Activated CD8-positive, alpha-beta T cell treated with anti-CD3 and anti-CD28 coated beads for 36 hours (primary cell): ENCODE measurements around the gene ANAPC7. TPM values are rescaled to one million over a fixed set of nuclear protein-coding genes. Genes with fewer than 3 reads are reported as not detected.

Experiments
- ATAC-seq: fragments of 200-7000 bp; cut with Tn5 transposase; one replicate; pipeline ENCODE4 v1.10.0; 2021; ENCODE audit warnings: mild to moderate bottlenecking, moderate library complexity
- CTCF ChIA-PET: fragments of 350-600 bp; sonication (Branson Sonifier 250); formaldehyde crosslinking; loops from one replicate; lab custom pipeline; 2021; ENCODE audit warnings: antibody characterized with exemption; lab: Charles Lee
- POLR2A ChIA-PET: fragments of 350-600 bp; sonication (Branson Sonifier 250); formaldehyde crosslinking; loops from one replicate; lab custom pipeline; 2021; ENCODE audit warnings: antibody characterized with exemption; lab: Charles Lee
- DNase-seq: peaks from one replicate; pipeline ENCODE4 v3.0.0-alpha.2; 2020
- H3K27ac Mint-ChIP-seq: one replicate; pipeline ENCODE4 v1.8.0; 2021; ENCODE audit warnings: mild to moderate bottlenecking, mixed read lengths
- H3K27me3 Mint-ChIP-seq: one replicate; pipeline ENCODE4 v1.8.0; 2021; ENCODE audit warnings: mixed read lengths
- H3K36me3 Mint-ChIP-seq: one replicate; pipeline ENCODE4 v1.8.0; 2021; ENCODE audit warnings: low read depth, mixed read lengths
- H3K4me1 Mint-ChIP-seq: one replicate; pipeline ENCODE4 v1.8.0; 2021; ENCODE audit warnings: low read depth, mixed read lengths
- H3K4me3 Mint-ChIP-seq: one replicate; pipeline ENCODE4 v1.8.0; 2021; ENCODE audit warnings: mild to moderate bottlenecking, moderate library complexity, mixed read lengths
- H3K9me3 Mint-ChIP-seq: one replicate; pipeline ENCODE4 v1.8.0; 2021; ENCODE audit warnings: mixed read lengths
- CTCF ChIP-seq: fragments of 200-600 bp; IDR thresholded peaks from one replicate; pipeline ENCODE4 v1.8.0; 2022; ENCODE audit warnings: antibody characterized with exemption, mild to moderate bottlenecking
- intact Hi-C: fragments of 100-400 bp; cut with micrococcal nuclease; formaldehyde crosslinking; loops from one replicate; pipeline ENCODE4 v1.10.0; 2022
- total RNA-seq, 2 experiments: library from RNA; stranded (reverse); gene quantifications; one replicate each; pipeline ENCODE4 v1.2.3, GENCODE V29; 2021

The ANAPC7 gene
- total RNA-seq, 2 experiments from 2014 or later: 44.9 to 52.9 TPM

GRCh38 chr12:110354172-110354780, 49.2 kb downstream of the ANAPC7 start:
- DNase-seq: peak; percentile 20
- CTCF ChIA-PET: interaction anchor here (0.7 to 3.7 kb wide), 6 partner anchors 11 to 114 kb away, joined by 3 to 24 read pairs (median 4); partner anchors contain the start of genes FAM216A and GPN3

DNA sequence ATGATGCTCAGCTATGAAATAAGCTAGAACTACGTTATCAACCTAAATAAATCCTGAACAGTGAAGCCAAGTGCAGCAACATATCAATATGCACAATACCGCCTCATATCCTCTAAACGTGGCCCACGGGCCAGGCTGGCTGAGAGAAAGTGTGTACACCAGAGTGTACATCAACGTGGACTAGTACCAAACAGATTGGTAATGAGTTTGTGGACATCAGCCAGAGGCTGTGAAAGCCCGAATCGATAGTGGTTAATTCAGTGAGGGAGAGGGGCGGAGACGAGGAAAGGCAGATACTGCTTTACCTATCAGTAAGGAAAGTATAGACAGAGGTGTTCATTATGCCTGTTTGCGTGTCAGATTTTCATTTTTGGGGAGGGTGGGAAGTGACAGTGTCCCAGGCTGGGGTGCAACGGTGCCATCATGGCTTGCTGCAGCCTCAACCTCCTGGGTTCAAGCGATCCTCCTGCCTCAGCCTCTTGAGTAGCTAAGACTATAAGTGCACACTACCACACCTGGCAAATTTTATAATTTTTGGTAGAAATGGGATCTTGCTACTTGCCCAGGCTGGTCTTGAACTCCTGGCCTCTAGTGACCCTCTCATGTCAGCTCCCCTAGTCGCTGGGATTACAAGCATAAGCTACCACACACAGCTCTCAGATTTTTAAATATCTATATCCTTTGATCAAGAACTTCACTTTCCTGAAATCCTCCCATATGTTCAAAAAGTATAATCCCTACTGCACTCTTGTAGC, 50.1 kb downstream of the ANAPC7 start:
- no peak for TF ChIP-seq CTCF
- intact Hi-C loops: no loop called here
- ChIA-PET POLR2A (interaction anchor here (1.3 kb wide), 1 partner anchor 56 kb away, joined by 3 read pairs; no protein-coding TSS in a partner anchor), CTCF (interaction anchor here (0.7 to 3.7 kb wide), 7 partner anchors 12 to 249 kb away, joined by 3 to 24 read pairs (median 4); partner anchors contain the start of genes FAM216A and GPN3)
- Mint-ChIP-seq H3K36me3 (peaks cover 6% of the 10 kb centered on the region), H3K4me1 (peaks cover 34% of the 10 kb centered on the region), H3K9me3 (no peaks in the 10 kb centered on the region), H3K27ac (no peak overlapping the region), H3K4me3 (no peak overlapping the region), H3K27me3 (peaks cover 4% of the 10 kb centered on the region)
- DNase-seq (no peak), ATAC-seq (no peak)

More at GRCh38 chr12:110354172-110354780, 49.2 kb downstream of the ANAPC7 start:
- peaks cover 6% of the 10 kb centered on the region for H3K36me3 Mint-ChIP-seq
- intact Hi-C loops: loop anchor here (2.0 kb wide), 1 partner anchor 77 kb away; no protein-coding TSS in a partner anchor
- no peak for ATAC-seq
- H3K27ac Mint-ChIP-seq: no peak overlapping the region
- no peak overlapping the region for H3K4me3 Mint-ChIP-seq
- peaks cover 4% of the 10 kb centered on the region for H3K27me3 Mint-ChIP-seq
- no peaks in the 10 kb centered on the region for H3K9me3 Mint-ChIP-seq
- peaks cover 25% of the 10 kb centered on the region for H3K4me1 Mint-ChIP-seq
- no peak for TF ChIP-seq CTCF
- POLR2A ChIA-PET: interaction anchor here (0.7 to 1.3 kb wide), 2 partner anchors 56 to 74 kb away, joined by 3 read pairs; partner anchors contain the start of gene ATP2A2

- H3K4me1 Mint-ChIP-seq: peaks cover 41% of the 10 kb centered on the region
- ChIA-PET POLR2A (interaction anchor here (0.6 kb wide), 1 partner anchor 73 kb away, joined by 3 read pairs; no protein-coding TSS in a partner anchor), CTCF (interaction anchor here (1.8 to 3.7 kb wide), 2 partner anchors 79 to 250 kb away, joined by 4 to 24 read pairs; no protein-coding TSS in a partner anchor)
- no peak for ATAC-seq
- H3K27ac Mint-ChIP-seq: no peak overlapping the region
- no peaks in the 10 kb centered on the region for H3K9me3 Mint-ChIP-seq
- no peak for DNase-seq
- TF ChIP-seq CTCF: no peak
- H3K4me3 Mint-ChIP-seq: no peak overlapping the region
- peaks cover 4% of the 10 kb centered on the region for H3K27me3 Mint-ChIP-seq
- H3K36me3 Mint-ChIP-seq: peaks cover 12% of the 10 kb centered on the region
- intact Hi-C loops: no loop called here
Measured at GRCh38 chr12:110352401-110352800, 51.1 kb downstream of the ANAPC7 start.

GRCh38 chr12:110351119-110351518, 52.4 kb downstream of the ANAPC7 start:
- H3K9me3 Mint-ChIP-seq: no peaks in the 10 kb centered on the region
- peaks cover 43% of the 10 kb centered on the region for H3K4me1 Mint-ChIP-seq
- ChIA-PET CTCF (interaction anchor here (1.2 to 3.7 kb wide), 4 partner anchors 80 to 251 kb away, joined by 3 to 24 read pairs (median 9); partner anchors contain the start of gene ARPC3), POLR2A (interaction anchor here (2.5 kb wide), 1 partner anchor 51 kb away, joined by 6 read pairs; no protein-coding TSS in a partner anchor)
- peaks cover 23% of the 10 kb centered on the region for H3K36me3 Mint-ChIP-seq
- intact Hi-C loops: no loop called here
- peaks cover 4% of the 10 kb centered on the region for H3K27me3 Mint-ChIP-seq
- no peak for TF ChIP-seq CTCF
- ATAC-seq (no peak), DNase-seq (no peak)
- H3K4me3 Mint-ChIP-seq: no peak overlapping the region
- H3K27ac Mint-ChIP-seq: no peak overlapping the region
